ENCODE results near the gene PAQR6. TPM values are rescaled to one million over a fixed set of nuclear protein-coding genes. Genes with fewer than 3 reads are reported as not detected.

The PAQR6 gene
- total RNA-seq, 2 donors from 2014 or later, result 0.33 TPM; not detected in 1

DNA sequence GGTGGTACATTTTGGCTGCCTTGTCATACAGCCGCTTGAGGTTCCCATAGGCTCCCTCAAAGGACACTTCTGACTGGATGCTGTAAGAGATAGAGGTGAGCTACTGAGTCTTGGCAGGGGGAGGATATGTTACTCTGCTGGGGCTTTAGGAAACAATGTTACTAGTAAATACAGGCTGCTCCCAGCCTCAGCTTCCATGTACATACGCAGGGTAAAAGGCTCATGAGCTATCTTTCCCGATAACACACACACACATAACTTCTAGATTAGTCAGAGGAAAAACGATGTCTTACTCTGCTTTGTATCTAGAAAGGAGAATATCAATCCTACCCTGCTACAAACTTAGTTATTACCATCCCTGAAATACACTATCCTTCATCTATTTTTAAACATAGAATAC, 20.5 kb upstream of the PAQR6 start:
- 83 to 89% methylated on average over 4 of the region's 4 CpGs for WGBS, 2 donors
- no peak for ATAC-seq
- H3K36me3 ChIP-seq (replicated peaks in 1 of 2; ENCODE audit: insufficient read depth in 1 of 2, low read depth in 2 of 2), result peaks cover 29 to 54% of the 10 kb centered on the region in 2 donors

DNA sequence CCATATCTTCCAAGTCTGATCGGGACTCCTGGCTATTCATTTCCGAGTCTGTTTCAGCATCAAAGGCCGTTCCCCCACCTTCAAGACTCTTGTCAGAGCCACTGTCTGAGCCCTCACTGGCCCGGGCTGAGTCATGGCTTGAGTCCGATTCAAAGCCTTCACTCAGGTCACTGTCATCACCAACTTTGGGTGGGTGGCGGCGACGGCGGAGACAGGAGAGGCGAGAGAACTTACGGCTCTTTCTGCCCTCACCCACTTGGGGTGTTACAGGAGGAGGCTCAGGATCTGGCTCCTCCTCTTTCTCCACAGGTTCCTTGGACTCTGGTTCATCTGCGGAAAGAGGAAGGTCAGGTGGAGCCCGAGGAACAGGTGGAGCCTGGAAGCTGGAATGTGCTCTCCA, 18.2 kb upstream of the PAQR6 start:
- WGBS, 2 donors, result 85 to 89% methylated on average over 12 to 13 of the region's 13 CpGs

More for the DNA sequence above, 20.5 kb upstream of the PAQR6 start:
- H3K9me3 ChIP-seq, result no peaks in the 10 kb centered on the region
- H3K4me3 ChIP-seq, result no peak overlapping the region
- H3K4me1 ChIP-seq, result no peaks in the 10 kb centered on the region
- TF ChIP-seq, protein P1, sequence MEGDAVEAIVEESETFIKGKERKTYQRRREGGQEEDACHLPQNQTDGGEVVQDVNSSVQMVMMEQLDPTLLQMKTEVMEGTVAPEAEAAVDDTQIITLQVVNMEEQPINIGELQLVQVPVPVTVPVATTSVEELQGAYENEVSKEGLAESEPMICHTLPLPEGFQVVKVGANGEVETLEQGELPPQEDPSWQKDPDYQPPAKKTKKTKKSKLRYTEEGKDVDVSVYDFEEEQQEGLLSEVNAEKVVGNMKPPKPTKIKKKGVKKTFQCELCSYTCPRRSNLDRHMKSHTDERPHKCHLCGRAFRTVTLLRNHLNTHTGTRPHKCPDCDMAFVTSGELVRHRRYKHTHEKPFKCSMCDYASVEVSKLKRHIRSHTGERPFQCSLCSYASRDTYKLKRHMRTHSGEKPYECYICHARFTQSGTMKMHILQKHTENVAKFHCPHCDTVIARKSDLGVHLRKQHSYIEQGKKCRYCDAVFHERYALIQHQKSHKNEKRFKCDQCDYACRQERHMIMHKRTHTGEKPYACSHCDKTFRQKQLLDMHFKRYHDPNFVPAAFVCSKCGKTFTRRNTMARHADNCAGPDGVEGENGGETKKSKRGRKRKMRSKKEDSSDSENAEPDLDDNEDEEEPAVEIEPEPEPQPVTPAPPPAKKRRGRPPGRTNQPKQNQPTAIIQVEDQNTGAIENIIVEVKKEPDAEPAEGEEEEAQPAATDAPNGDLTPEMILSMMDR (IDR thresholded peaks at IDR 0.05), result no peak
- TF ChIP-seq POLR2A (IDR thresholded peaks at IDR 0.05), result no peak
- intact Hi-C loops (cut with DNase I), result no loop called here
- no peak overlapping the region for H3K27ac ChIP-seq
- no peak for DNase-seq
- no peaks in the 10 kb centered on the region for H3K27me3 ChIP-seq

DNA sequence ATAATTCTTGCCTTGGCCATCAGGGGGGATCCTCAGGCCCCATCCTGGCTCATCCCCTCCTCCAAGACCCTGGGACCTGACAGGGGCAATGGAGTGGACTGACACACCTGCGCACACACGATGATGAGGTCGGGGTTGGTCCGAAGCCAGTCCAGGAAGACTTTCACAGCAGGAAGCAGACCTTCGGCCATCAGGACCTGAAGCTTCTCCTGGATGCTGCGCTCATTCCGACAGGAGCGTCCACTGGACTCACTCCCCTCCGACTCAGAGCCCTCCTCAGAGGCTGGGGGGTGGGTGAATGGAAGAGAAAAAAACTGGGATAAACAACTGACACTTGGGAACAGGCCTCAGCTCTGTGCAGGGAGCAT, 15.4 kb upstream of the PAQR6 start:
- Histone ChIP-seq H3K4me1 (no peaks in the 10 kb centered on the region), H3K36me3 (replicated peaks in 1 of 2; ENCODE audit: insufficient read depth in 1 of 2, low read depth in 2 of 2) (peaks cover 46 to 69% of the 10 kb centered on the region in 2 donors), H3K27me3 (no peaks in the 10 kb centered on the region), H3K27ac (no peak overlapping the region), H3K9me3 (no peaks in the 10 kb centered on the region), H3K4me3 (no peak overlapping the region)
- ATAC-seq (no peak), DNase-seq (no peak)
- intact Hi-C loops (cut with DNase I), result no loop called here
- TF ChIP-seq, protein P1 (IDR thresholded peaks at IDR 0.05), result no peak
- no peak for TF ChIP-seq POLR2A (IDR thresholded peaks at IDR 0.05)
- WGBS, 2 donors, result 83 to 87% methylated on average over 9 of the region's 9 CpGs

More for the DNA sequence above, 18.2 kb upstream of the PAQR6 start:
- Histone ChIP-seq H3K9me3 (no peaks in the 10 kb centered on the region), H3K36me3 (replicated peaks in 1 of 2; ENCODE audit: insufficient read depth in 1 of 2, low read depth in 2 of 2) (peaks cover 31 to 53% of the 10 kb centered on the region in 2 donors), H3K4me1 (no peaks in the 10 kb centered on the region), H3K4me3 (no peak overlapping the region), H3K27ac (no peak overlapping the region), H3K27me3 (no peaks in the 10 kb centered on the region)
- no peak for ATAC-seq
- intact Hi-C loops (cut with DNase I), result no loop called here
- TF ChIP-seq POLR2A (IDR thresholded peaks at IDR 0.05), result no peak
- TF ChIP-seq, protein P1 (IDR thresholded peaks at IDR 0.05), result no peak
- no peak for DNase-seq

DNA sequence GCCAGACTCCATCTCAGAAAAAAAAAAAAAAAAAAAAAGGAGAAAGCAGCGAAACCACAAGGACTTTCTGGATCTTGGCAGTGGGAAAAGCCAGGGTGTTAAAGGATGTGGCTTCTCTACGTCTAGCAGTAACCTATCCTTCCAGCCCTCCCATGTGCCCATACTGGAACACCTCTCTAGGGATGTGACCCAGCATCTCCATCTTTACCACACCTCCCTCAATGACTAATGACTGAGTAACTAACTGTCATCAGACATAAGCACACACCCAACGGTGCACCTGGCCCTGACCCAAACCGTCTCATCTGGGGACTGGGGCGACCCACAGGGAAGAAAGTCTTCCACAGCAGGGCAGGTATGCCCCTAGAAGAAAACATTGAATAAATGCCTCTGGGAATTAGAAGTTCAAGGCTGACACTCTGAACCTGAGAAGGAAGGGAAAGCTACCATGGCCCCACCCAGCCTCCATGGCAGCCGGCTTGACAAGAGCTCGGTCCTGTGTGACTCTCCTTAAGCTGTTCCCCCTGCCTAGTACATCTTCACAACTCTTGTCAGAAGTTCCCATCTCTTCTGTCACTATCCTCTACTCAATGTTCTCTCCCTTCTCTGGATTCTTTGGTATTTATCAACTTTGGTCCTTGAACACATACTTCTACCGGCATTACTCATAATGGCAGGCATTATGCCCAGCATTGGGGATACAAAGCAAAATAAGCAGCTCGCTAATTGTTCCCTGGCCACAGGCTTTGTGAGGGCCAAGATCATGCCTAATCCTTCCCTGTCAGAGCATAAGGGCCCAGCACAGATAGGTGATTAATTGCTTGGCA, 14.8 kb upstream of the PAQR6 start:
- ATAC-seq (no peak), DNase-seq (no peak)
- TF ChIP-seq POLR2A (IDR thresholded peaks at IDR 0.05), result no peak
- TF ChIP-seq, protein P1 (IDR thresholded peaks at IDR 0.05), result no peak
- Histone ChIP-seq H3K4me3 (no peak overlapping the region), H3K4me1 (no peaks in the 10 kb centered on the region), H3K36me3 (replicated peaks in 1 of 2; ENCODE audit: insufficient read depth in 1 of 2, low read depth in 2 of 2) (peaks cover 41 to 69% of the 10 kb centered on the region in 2 donors), H3K27me3 (no peaks in the 10 kb centered on the region), H3K9me3 (no peaks in the 10 kb centered on the region), H3K27ac (no peak overlapping the region)
- WGBS, 2 donors, result 87 to 91% methylated on average over 9 of the region's 9 CpGs
- intact Hi-C loops (cut with DNase I), result no loop called here

DNA sequence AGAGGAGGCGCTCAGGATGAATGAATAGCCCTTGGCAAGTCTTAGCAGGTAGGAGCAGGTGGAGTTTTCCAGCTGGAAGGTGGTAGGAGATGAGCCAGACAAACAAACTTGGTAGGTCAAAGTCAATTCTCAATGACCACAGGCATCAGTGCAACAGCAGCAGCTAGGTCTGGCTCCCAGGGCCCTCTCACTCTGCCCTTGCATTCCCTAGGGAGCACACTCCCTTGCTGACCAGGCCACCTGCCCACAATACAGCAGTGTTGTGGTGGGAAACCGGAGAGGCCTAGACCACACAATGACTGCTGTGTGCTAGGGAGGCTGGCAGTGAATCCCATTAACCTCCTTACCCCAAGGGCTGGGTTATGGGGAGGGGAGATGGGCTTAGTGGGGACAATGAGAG, 13.0 kb upstream of the PAQR6 start:
- no peak overlapping the region for H3K27ac ChIP-seq
- H3K4me1 ChIP-seq, result no peaks in the 10 kb centered on the region
- intact Hi-C loops (cut with DNase I), result no loop called here
- 95 to 100% methylated on average over 2 of the region's 2 CpGs for WGBS, 2 donors
- TF ChIP-seq, protein P1 (IDR thresholded peaks at IDR 0.05), result no peak
- no peak for TF ChIP-seq POLR2A (IDR thresholded peaks at IDR 0.05)
- ATAC-seq (no peak), DNase-seq (no peak)
- H3K9me3 ChIP-seq, result no peaks in the 10 kb centered on the region
- H3K27me3 ChIP-seq, result no peaks in the 10 kb centered on the region
- H3K4me3 ChIP-seq, result no peak overlapping the region
- H3K36me3 ChIP-seq (replicated peaks in 1 of 2; ENCODE audit: insufficient read depth in 1 of 2, low read depth in 2 of 2), result peaks cover 27 to 55% of the 10 kb centered on the region in 2 donors
